Prostate gland (tissue), 2 donors: Measurements from ENCODE around the gene RTKN. TPM values are rescaled to one million over a fixed set of nuclear protein-coding genes. Genes with fewer than 3 reads are reported as not detected.

Experiments used
- DNase-seq: peaks from one replicate; pipeline ENCODE4 v3.0.0-alpha.2; 2019; ENCODE audit warnings: low spot score
- H3K27ac ChIP-seq, 2 donors: fragments of 200-600 bp; sonication (generic); 2 replicates each; pipeline ENCODE4 v1.5.1; 2017 to 2019
- H3K27me3 ChIP-seq: fragments of 200-600 bp; sonication (generic); replicated peaks from 2 replicates; pipeline ENCODE4 v1.5.1; 2019; ENCODE audit not compliant: insufficient read depth
- H3K36me3 ChIP-seq, 2 donors: fragments of 200-600 bp; sonication (generic); 1 replicate in 1 of 2; 2 replicates in 1 of 2; pipeline versions ENCODE4 v1.5.1 to v1.8.1; 2017 to 2019
- H3K4me1 ChIP-seq: fragments of 200-600 bp; sonication (generic); replicated peaks from 2 replicates; pipeline ENCODE4 v1.5.1; 2019
- H3K4me3 ChIP-seq, 2 donors: fragments of 200-600 bp; sonication (generic); 2 replicates each; pipeline ENCODE4 v1.5.1; 2017 to 2019
- H3K9me3 ChIP-seq: fragments of 200-600 bp; sonication (generic); 2 replicates; pipeline ENCODE4 v1.5.1; 2017
- CTCF ChIP-seq, 4 experiments: fragments of 200-600 bp in 2 of 4; fragments of 450-650 bp in 2 of 4; sonication (generic) in 2 of 4; IDR thresholded peaks; 1 replicate in 3 of 4; 2 replicates in 1 of 4; pipeline ENCODE4 v1.5.1; 2016 to 2019; ENCODE audit warnings: antibody characterized with exemption in 4 of 4, mild to moderate bottlenecking in 2 of 4, moderate library complexity in 2 of 4
- POLR2A ChIP-seq: fragments of 450-650 bp; IDR thresholded peaks from one replicate; pipeline ENCODE4 v1.6.1; 2016; ENCODE audit warnings: antibody characterized with exemption, mild to moderate bottlenecking
- POLR2AphosphoS5 ChIP-seq: sonication (generic); formaldehyde crosslinking; IDR thresholded peaks from one replicate; pipeline ENCODE4 v1.6.1; 2017; ENCODE audit warnings: antibody characterized with exemption
- WGBS: methylation state at CpG from one replicate; pipeline ENCODE4 v1.1.5; 2018; 5-methylcytosine and 5-hydroxymethylcytosine counted together
- intact Hi-C: fragments of 100-400 bp; cut with DNase I; formaldehyde crosslinking; loops from one replicate; pipeline ENCODE4 v1.14.2; 2022
- total RNA-seq, 2 donors: library from RNA; depleted of rRNA; stranded (reverse); fragments of >200 nt; gene quantifications; one replicate each; pipeline ENCODE4 v1.1.0, GENCODE V29; 2016

RTKN gene
- total RNA-seq, 2 donors from 2014 or later, result 24.5 to 26.0 TPM

- peak; percentile 29 for DNase-seq
Measured at GRCh38 chr2:74414881-74415761, 26.6 kb downstream of the RTKN start.

GRCh38 chr2:74414441-74414840, 27.3 kb downstream of the RTKN start:
- H3K27ac ChIP-seq, result peak overlapping the region in 1 of 2 donors; percentile 42
- DNase-seq, result no peak
- intact Hi-C loops, result no loop called here

More at GRCh38 chr2:74414881-74415761, 26.6 kb downstream of the RTKN start:
- intact Hi-C loops, result no loop called here
- H3K4me3 ChIP-seq, result peak overlapping the region; percentile 34 to 42
- peak in 3 of 4 experiments; percentile 27 to 55 (median 36) for TF ChIP-seq CTCF (IDR thresholded peaks at IDR 0.05)
- no peak for TF ChIP-seq POLR2A
- no peaks in the 10 kb centered on the region for H3K9me3 ChIP-seq
- H3K36me3 ChIP-seq, result no peaks in the 10 kb centered on the region
- 16% methylated on average over 24 of the region's 66 CpGs for WGBS
- peaks cover 5% of the 10 kb centered on the region for H3K4me1 ChIP-seq
- peak overlapping the region in 1 of 2 donors; percentile 42 for H3K27ac ChIP-seq
- H3K27me3 ChIP-seq, result no peaks in the 10 kb centered on the region

GRCh38 chr2:74413001-74413698, 28.6 kb downstream of the RTKN start:
- intact Hi-C loops, result no loop called here
- DNase-seq, result no peak

More at GRCh38 chr2:74414441-74414840, 27.3 kb downstream of the RTKN start:
- Histone ChIP-seq H3K4me1 (peaks cover 5% of the 10 kb centered on the region), H3K27me3 (no peaks in the 10 kb centered on the region), H3K9me3 (no peaks in the 10 kb centered on the region), H3K36me3 (no peaks in the 10 kb centered on the region), H3K4me3 (peak overlapping the region; percentile 34 to 42)
- TF ChIP-seq CTCF (IDR thresholded peaks at IDR 0.05), result no peak
- WGBS, result 29% methylated on average over 18 of the region's 19 CpGs

GRCh38 chr2:74407682-74408081, 34.1 kb downstream of the RTKN start:
- no peak for DNase-seq
- TF ChIP-seq POLR2A (no peak), CTCF (IDR thresholded peaks at IDR 0.05) (no peak), POLR2AphosphoS5 (no peak)
- Histone ChIP-seq H3K4me3 (no peak overlapping the region), H3K27ac (no peak overlapping the region), H3K4me1 (no peaks in the 10 kb centered on the region), H3K36me3 (no peaks in the 10 kb centered on the region), H3K9me3 (no peaks in the 10 kb centered on the region), H3K27me3 (no peaks in the 10 kb centered on the region)
- intact Hi-C loops, result no loop called here
- WGBS, result 71% methylated on average over 5 of the region's 5 CpGs

More at GRCh38 chr2:74413001-74413698, 28.6 kb downstream of the RTKN start:
- H3K4me3 ChIP-seq, result no peak overlapping the region
- no peak for TF ChIP-seq POLR2A
- TF ChIP-seq CTCF (IDR thresholded peaks at IDR 0.05), result no peak
- TF ChIP-seq POLR2AphosphoS5, result no peak
- H3K27me3 ChIP-seq, result no peaks in the 10 kb centered on the region
- no peaks in the 10 kb centered on the region for H3K36me3 ChIP-seq
- no peak overlapping the region for H3K27ac ChIP-seq
- H3K4me1 ChIP-seq, result peaks cover 5% of the 10 kb centered on the region
- H3K9me3 ChIP-seq, result no peaks in the 10 kb centered on the region
- WGBS, result 71% methylated on average over 7 of the region's 8 CpGs
